Left lung (tissue), 10 donors: Measurements from ENCODE around the gene APOA4. TPM values are rescaled to one million over a fixed set of nuclear protein-coding genes. Genes with fewer than 3 reads are reported as not detected.

Experiments used
- ATAC-seq: fragments of 200-7000 bp; cut with Tn5 transposase; one replicate; pipeline ENCODE4 v1.9.1; 2020; ENCODE audit warnings: moderate library complexity
- DNase-seq, 4 donors: peaks; one replicate each; pipeline ENCODE4 v3.0.0-alpha.2; 2013 to 2020
- H3K27ac ChIP-seq, 2 donors: fragments of 200-600 bp; sonication (generic) in 1 of 2; one replicate each; pipeline versions ENCODE4 v1.5.0 to v1.8.0; 2020 to 2021
- H3K27me3 ChIP-seq, 2 donors: fragments of 200-600 bp; sonication (generic) in 1 of 2; one replicate each; pipeline versions ENCODE4 v1.5.0 to v1.8.0; 2020 to 2021
- H3K36me3 ChIP-seq, 2 donors: fragments of 200-600 bp; sonication (generic) in 1 of 2; one replicate each; pipeline versions ENCODE4 v1.5.0 to v1.8.0; 2020 to 2021
- H3K4me1 ChIP-seq, 2 donors: fragments of 200-600 bp; one replicate each; pipeline ENCODE4 v1.8.0; 2021
- H3K4me3 ChIP-seq, 2 donors: fragments of 200-600 bp; sonication (generic) in 1 of 2; one replicate each; pipeline versions ENCODE4 v1.5.0 to v1.8.0; 2020 to 2021; ENCODE audit warnings: mild to moderate bottlenecking in 1 of 2
- H3K9me3 ChIP-seq, 2 donors: fragments of 200-600 bp; sonication (generic) in 1 of 2; one replicate each; pipeline versions ENCODE4 v1.5.0 to v1.8.0; 2020 to 2021
- CTCF ChIP-seq, 2 donors: fragments of 200-600 bp; sonication (generic) in 1 of 2; IDR thresholded peaks; one replicate each; pipeline versions ENCODE4 v1.5.0 to v1.8.0; 2021; ENCODE audit warnings: antibody characterized with exemption in 2 of 2
- intact Hi-C, 2 donors: fragments of 100-400 bp; cut with DNase I; formaldehyde crosslinking; loops; one replicate each; pipeline versions ENCODE4 v1.11.2 to v1.14.2; 2022
- polyA plus RNA-seq, 6 donors: library from polyadenylated mRNA; unstranded; fragments of 120-200 nt; gene quantifications; one replicate each; pipeline ENCODE4 v1.2.1, GENCODE V29; 2013; ENCODE audit not compliant: insufficient read length in 6 of 6
- total RNA-seq, 2 donors: library from RNA; stranded (reverse); fragmentation: NEBNext Ultra II Directional; extraction: Animal tissue kit (Norgen Biotek cat#: 25700); gene quantifications; one replicate each; pipeline ENCODE4 v1.2.1, GENCODE V29; 2021
- donor health status: DM: no; HTN: yes; CAD: no.
- donor health status: DM: no; HTN: no; CAD: no.

Gene APOA4
- total and polyA plus RNA-seq, 8 donors = not detected

- H3K27me3 ChIP-seq = no peaks in the 10 kb centered on the region
- no peak for TF ChIP-seq CTCF (IDR thresholded peaks at IDR 0.05)
- DNase-seq (no peak), ATAC-seq (no peak)
- H3K4me1 ChIP-seq = no peaks in the 10 kb centered on the region
- H3K9me3 ChIP-seq = no peaks in the 10 kb centered on the region
- H3K27ac ChIP-seq = no peak overlapping the region
- no peak overlapping the region for H3K4me3 ChIP-seq
- intact Hi-C loops = no loop called here
- H3K36me3 ChIP-seq = peaks cover 4 to 100% of the 10 kb centered on the region in 2 donors
Measured at GRCh38 chr11:116862951-116863350, 39.8 kb upstream of the APOA4 start.

GRCh38 chr11:116862185-116862584, 39.1 kb upstream of the APOA4 start:
- H3K27me3 ChIP-seq = no peaks in the 10 kb centered on the region
- peaks cover 4 to 100% of the 10 kb centered on the region in 2 donors for H3K36me3 ChIP-seq
- TF ChIP-seq CTCF (IDR thresholded peaks at IDR 0.05) = no peak
- no peak for ATAC-seq
- H3K4me3 ChIP-seq = no peak overlapping the region
- intact Hi-C loops = no loop called here
- no peaks in the 10 kb centered on the region for H3K9me3 ChIP-seq
- DNase-seq = no peak
- no peaks in the 10 kb centered on the region for H3K4me1 ChIP-seq
- H3K27ac ChIP-seq = no peak overlapping the region

GRCh38 chr11:116861539-116861938, 38.4 kb upstream of the APOA4 start:
- intact Hi-C loops = no loop called here
- peaks cover 0 to 94% of the 10 kb centered on the region in 2 donors for H3K36me3 ChIP-seq
- no peak for DNase-seq

GRCh38 chr11:116860303-116860702, 37.2 kb upstream of the APOA4 start:
- TF ChIP-seq CTCF (IDR thresholded peaks at IDR 0.05) = no peak
- no peak overlapping the region for H3K27ac ChIP-seq
- DNase-seq = no peak
- H3K4me3 ChIP-seq = no peak overlapping the region
- peaks cover 0 to 3% of the 10 kb centered on the region in 2 donors for H3K4me1 ChIP-seq
- no peaks in the 10 kb centered on the region for H3K9me3 ChIP-seq
- no peaks in the 10 kb centered on the region for H3K27me3 ChIP-seq
- H3K36me3 ChIP-seq = peaks cover 0 to 86% of the 10 kb centered on the region in 2 donors
- intact Hi-C loops = no loop called here
- no peak for ATAC-seq

More at GRCh38 chr11:116861539-116861938, 38.4 kb upstream of the APOA4 start:
- no peak overlapping the region for H3K4me3 ChIP-seq
- H3K9me3 ChIP-seq = no peaks in the 10 kb centered on the region
- no peaks in the 10 kb centered on the region for H3K4me1 ChIP-seq
- no peaks in the 10 kb centered on the region for H3K27me3 ChIP-seq
- H3K27ac ChIP-seq = no peak overlapping the region
- TF ChIP-seq CTCF (IDR thresholded peaks at IDR 0.05) = no peak
- ATAC-seq = no peak

GRCh38 chr11:116859175-116859574, 36.1 kb upstream of the APOA4 start:
- intact Hi-C loops = no loop called here
- no peak for ATAC-seq
- H3K36me3 ChIP-seq = peaks cover 0 to 83% of the 10 kb centered on the region in 2 donors

More at GRCh38 chr11:116859175-116859574, 36.1 kb upstream of the APOA4 start:
- DNase-seq = no peak
- H3K4me3 ChIP-seq = no peak overlapping the region
- no peaks in the 10 kb centered on the region for H3K27me3 ChIP-seq
- TF ChIP-seq CTCF (IDR thresholded peaks at IDR 0.05) = no peak
- no peaks in the 10 kb centered on the region for H3K9me3 ChIP-seq
- peaks cover 0 to 15% of the 10 kb centered on the region in 2 donors for H3K4me1 ChIP-seq
- no peak overlapping the region for H3K27ac ChIP-seq
